GM12878 (cell line): ENCODE results near the gene LCN12. TPM values are rescaled to one million over a fixed set of nuclear protein-coding genes. Genes with fewer than 3 reads are reported as not detected.

Experiments used
- ATAC-seq: fragments of 200-7000 bp; cut with Tn5 transposase; 3 replicates; pipeline ENCODE4 v1.9.1; 2020; ENCODE audit warnings: mild to moderate bottlenecking, moderate library complexity
- Bru-seq: library from RNA; stranded (reverse); fragments of 400-500 nt; gene quantifications from one replicate; lab custom pipeline; 2021; lab: Mats Ljungman, UMichigan
- BruChase-seq, 2 experiments: library from RNA; stranded (reverse); fragments of 400-500 nt; gene quantifications; one replicate each; lab custom pipeline; 2021; lab: Mats Ljungman, UMichigan
- BruUV-seq: library from RNA; stranded (reverse); fragments of 400-500 nt; replicated peaks from 2 replicates; lab custom pipeline; 2021; lab: Mats Ljungman, UMichigan
- CTCF ChIA-PET: fragments of 300-600 bp; sonication (Branson Sonifier 250); formaldehyde crosslinking; extraction: SDS; loops from one replicate; lab custom pipeline; 2021; ENCODE audit warnings: inconsistent platforms; lab: Yijun Ruan, JAX
- POLR2A ChIA-PET: fragments of 350-600 bp; formaldehyde crosslinking; extraction: SDS; loops from one replicate; lab custom pipeline; 2021; ENCODE audit warnings: inconsistent platforms; lab: Charles Lee
- RAD21 ChIA-PET: fragments of 300-600 bp; sonication (Branson Sonifier 250); formaldehyde crosslinking; loops from one replicate; lab custom pipeline; 2023; ENCODE audit warnings: antibody characterized with exemption; ENCODE audit not compliant: unreplicated experiment; lab: Charles Lee
- SMC1A ChIA-PET: fragments of 300-600 bp; sonication (Branson Sonifier 250); formaldehyde crosslinking; loops from one replicate; lab custom pipeline; 2023; ENCODE audit not compliant: unreplicated experiment, uncharacterized antibody; lab: Charles Lee
- DNase-seq: peaks from one replicate; pipeline ENCODE4 v3.0.0-alpha.2; 2011; ENCODE audit warnings: low read depth, low spot score
- FAIRE-seq: peaks from 3 replicates; lab custom pipeline; 2011; peaks lifted over from hg19 to GRCh38; lab: Jason Lieb, UNC
- H2AFZ ChIP-seq: 2 replicates; pipeline ENCODE4 v1.6.0; 2011; ENCODE audit warnings: low read depth, low read length, control low read depth; ENCODE audit not compliant: control insufficient read depth
- H3K27ac ChIP-seq: 2 replicates; pipeline ENCODE4 v1.5.1; 2011; ENCODE audit warnings: control low read depth; ENCODE audit not compliant: control insufficient read depth, insufficient read depth
- H3K27me3 ChIP-seq, 2 experiments: replicated peaks in 1 of 2; 2 replicates each; pipeline versions ENCODE4 v1.6.0 to v1.6.1; 2011; ENCODE audit warnings: low read length in 1 of 2; ENCODE audit not compliant: control insufficient read depth in 2 of 2, insufficient read depth in 2 of 2
- H3K36me3 ChIP-seq, 2 experiments: 2 replicates each; pipeline ENCODE4 v1.5.1; 2011; ENCODE audit warnings: low read length in 1 of 2; ENCODE audit not compliant: control insufficient read depth in 2 of 2, insufficient read depth in 2 of 2
- H3K4me1 ChIP-seq: 2 replicates; pipeline ENCODE4 v1.6.1; 2011; ENCODE audit warnings: mild to moderate bottlenecking, low read length, moderate library complexity, mixed read lengths; ENCODE audit not compliant: control insufficient read depth, insufficient read depth
- H3K4me2 ChIP-seq: 2 replicates; pipeline ENCODE4 v1.6.0; 2011; ENCODE audit warnings: control low read depth; ENCODE audit not compliant: control insufficient read depth, insufficient read depth
- H3K4me3 ChIP-seq: fragments of 200-600 bp; sonication (generic); 2 replicates; pipeline ENCODE4 v1.5.1; 2016
- H3K79me2 ChIP-seq: 2 replicates; pipeline ENCODE4 v1.6.0; 2011; ENCODE audit warnings: low read length; ENCODE audit not compliant: control insufficient read depth, insufficient read depth
- H3K9ac ChIP-seq: 2 replicates; pipeline ENCODE4 v1.8.0; 2011; ENCODE audit warnings: low read length, control low read depth, mixed read lengths; ENCODE audit not compliant: control insufficient read depth, insufficient read depth
- H3K9me3 ChIP-seq: replicated peaks from 3 replicates; pipeline ENCODE4 v1.5.1; 2011; ENCODE audit warnings: mild to moderate bottlenecking, low read length; ENCODE audit not compliant: control insufficient read depth, insufficient read depth
- H4K20me1 ChIP-seq: 2 replicates; pipeline ENCODE4 v1.6.0; 2011; ENCODE audit not compliant: control insufficient read depth, insufficient read depth
- BRCA1 ChIP-seq: IDR thresholded peaks from 2 replicates; pipeline ENCODE4 v1.6.1; 2011; ENCODE audit warnings: low read depth, low read length, improper control_type of control experiment
- CEBPB ChIP-seq, 2 experiments: fragments of 150-350 bp in 1 of 2; IDR thresholded peaks; 2 replicates each; pipeline ENCODE4 v1.6.1; 2012 to 2014; ENCODE audit warnings: low read depth in 2 of 2, low read length in 2 of 2, borderline replicate concordance in 1 of 2, inconsistent platforms in 1 of 2
- CHD4 ChIP-seq: fragments of 200-600 bp; sonication (generic); IDR thresholded peaks from 2 replicates; pipeline ENCODE4 v1.6.1; 2016; ENCODE audit warnings: mild to moderate bottlenecking
- EGR1 ChIP-seq, 2 experiments: IDR thresholded peaks; 1 replicate in 1 of 2; 2 replicates in 1 of 2; pipeline ENCODE4 v1.6.1; 2011 to 2012; ENCODE audit warnings: low read depth in 2 of 2, low read length in 2 of 2, borderline replicate concordance in 1 of 2, mild to moderate bottlenecking in 1 of 2, moderate library complexity in 1 of 2
- NR2C1 ChIP-seq: fragments of 450-650 bp; IDR thresholded peaks from 2 replicates; pipeline ENCODE4 v1.6.1; 2017; ENCODE audit warnings: antibody characterized with exemption, mild to moderate bottlenecking, moderate library complexity
- PRDM15 ChIP-seq: fragments of 450-650 bp; formaldehyde crosslinking; IDR thresholded peaks from 2 replicates; pipeline ENCODE4 v1.4.0; 2020; ENCODE audit warnings: mild to moderate bottlenecking, moderate library complexity
- TAF1 ChIP-seq: IDR thresholded peaks from 2 replicates; pipeline ENCODE4 v1.6.1; 2011; ENCODE audit warnings: mild to moderate bottlenecking, low read depth, low read length, borderline replicate concordance
- WGBS: methylation state at CpG from one replicate; pipeline ENCODE4 v1.1.6; 2016; ENCODE audit warnings: low lambda C conversion rate; ENCODE audit not compliant: insufficient replicate concordance, insufficient coverage; ENCODE audit errors: missing lambda C conversion rate; 5-methylcytosine and 5-hydroxymethylcytosine counted together
- in situ Hi-C: fragments of 300-500 bp; cut with MboI; formaldehyde crosslinking; loops from 9 replicates; pipeline ENCODE4 v1.14.3; 2018; ENCODE audit warnings: mixed read lengths
- intact Hi-C: fragments of 100-400 bp; cut with micrococcal nuclease; formaldehyde crosslinking; loops from one replicate; pipeline ENCODE4 v1.14.2; 2022; ENCODE audit not compliant: unreplicated experiment
- long read RNA-seq, 2 experiments: library from polyadenylated mRNA; unstranded; transcript quantifications; one replicate each; pipeline ENCODE4 v2.0.0, GENCODE V29; 2019 to 2020
- polyA minus RNA-seq, 3 experiments: library from RNA; depleted of rRNA, polyadenylated mRNA; stranded (reverse); fragments of >200 nt; gene quantifications; 2 replicates each; pipeline ENCODE4 v1.2.3, GENCODE V29; 2011
- polyA plus RNA-seq, 11 experiments: library from polyadenylated mRNA; depleted of rRNA in 4 of 11; unstranded in 6 of 11; stranded (reverse) in 5 of 11; fragments of >200 nt; fragmentation: Nextera tagmentation in 4 of 11; fragmentation: Illumina TruSeq in 1 of 11; extraction: Ambion mirVana in 4 of 11; extraction: Trizol in 1 of 11; gene quantifications; 1 replicate in 1 of 11; 2 replicates in 10 of 11; pipeline versions ENCODE4 v1.2.1 to v1.2.3, GENCODE V29; 2011 to 2016; ENCODE audit warnings: inconsistent platforms in 2 of 11, missing spikeins in 2 of 11, low read depth in 1 of 11
- total RNA-seq, 4 experiments: library from RNA; depleted of rRNA in 3 of 4; stranded (reverse); fragments of >200 nt in 3 of 4; fragmentation: Illumina TruSeq in 1 of 4; extraction: Trizol in 1 of 4; gene quantifications; 2 replicates each; pipeline versions ENCODE4 v1.2.1 to v1.2.3, GENCODE V29; 2013 to 2021

The LCN12 gene
- total RNA-seq (2013; cell fraction: nucleolus; rRNA removed), result 1.1 and 2.4 TPM in 2 replicates
- total RNA-seq (2014; rRNA removed) (0.40 TPM in 1 of 2 replicates, not detected in the other), total RNA-seq (2014; rRNA removed; fragmentation: Illumina TruSeq; extraction: Trizol) (not detected in 2 replicates), total RNA-seq (2021) (0.64 TPM in 1 of 2 replicates, not detected in the other), polyA plus RNA-seq (2011; rRNA removed) (0.20 and 0.48 TPM in 2 replicates), polyA plus RNA-seq (2014; fragmentation: Illumina TruSeq; extraction: Trizol) (0.25 TPM in 1 of 2 replicates, not detected in the other), polyA plus RNA-seq (2014; fragmentation: Nextera tagmentation; extraction: Ambion mirVana) (not detected), polyA plus RNA-seq (2014; rRNA removed) (0.06 and 0.41 TPM in 2 replicates), polyA plus RNA-seq (2016; fragmentation: Nextera tagmentation; extraction: Ambion mirVana) (under 1 TPM; 0.33 to 0.44 TPM), polyA minus RNA-seq (2011; rRNA and poly(A)+ RNA removed) (0.22 and 0.26 TPM in 2 replicates), Bru-seq, nascent RNA (percentile 27 among the genes with signal in this experiment), BruChase-seq, experiment 1, labeled RNA remaining after a 6-hour chase (percentile 31 among the genes with signal in this experiment), BruChase-seq, experiment 2, labeled RNA remaining after a 2-hour chase (percentile 16 among the genes with signal in this experiment)
- not detected for polyA plus RNA-seq (2011; ENCODE audit: low read depth)
- 0.07 and 0.42 TPM in 2 replicates for polyA plus RNA-seq (2011; cell fraction: cytosol; rRNA removed)
- 11.8 and 13.0 TPM in 2 replicates for polyA plus RNA-seq (2011; cell fraction: nucleus; rRNA removed)
- polyA plus RNA-seq (2012), result 0.72 and 0.74 TPM in 2 replicates
- polyA minus RNA-seq (2011; cell fraction: cytosol; rRNA and poly(A)+ RNA removed), result not detected in 2 replicates
- 1.2 and 2.8 TPM in 2 replicates for polyA minus RNA-seq (2011; cell fraction: nucleus; rRNA and poly(A)+ RNA removed)
- long read RNA-seq, experiment 1, result 0 reads
- long read RNA-seq, experiment 2, result 0 reads

DNA sequence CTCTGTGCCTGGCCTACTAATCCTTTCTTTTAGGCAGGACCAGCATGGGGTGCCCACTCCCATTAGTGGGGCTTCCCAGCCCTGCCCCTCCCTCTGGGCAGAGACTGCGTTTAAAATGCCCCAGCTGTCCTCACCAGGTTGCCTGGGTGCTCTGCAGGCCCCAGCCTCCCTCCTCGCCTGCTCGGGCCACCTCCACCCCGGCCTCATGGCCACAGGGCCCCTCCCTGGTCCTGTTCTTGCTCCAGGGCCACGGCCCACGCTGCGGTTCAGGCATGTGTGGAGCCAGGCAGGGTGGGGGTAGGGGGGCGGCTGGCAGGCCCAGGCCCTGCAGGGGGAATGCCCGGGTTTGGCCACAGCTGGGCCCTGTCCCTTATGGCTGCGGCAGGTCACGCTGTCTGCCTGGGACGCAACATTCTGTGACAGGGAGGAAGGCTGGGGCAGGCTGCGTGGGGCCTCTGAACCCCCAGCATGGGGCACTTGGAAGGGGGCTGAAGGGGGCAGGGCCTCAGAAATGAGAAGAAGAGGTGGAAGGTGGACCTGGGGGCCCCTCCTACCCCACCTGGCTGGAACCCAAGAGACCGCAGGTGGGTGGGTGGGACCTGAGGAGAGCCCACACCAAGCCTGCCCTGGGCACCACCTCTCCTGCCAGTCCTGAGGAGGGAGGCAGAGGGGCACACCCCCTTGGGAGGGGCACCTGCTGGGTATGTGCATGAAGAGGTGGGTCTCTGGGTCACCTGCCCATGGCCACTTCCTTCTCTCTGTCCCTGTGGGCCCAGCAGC is at the start of gene LCN12:
Gene LCN12 (plus strand): TSS at position 733 of the 780 bp plus-strand sequence. CDS start 55 bp downstream, outside the sequence.
- Histone ChIP-seq H3K27me3 (no peaks in the 10 kb centered on the region), H3K79me2 (no peaks in the 10 kb centered on the region), H3K9me3 (no peaks in the 10 kb centered on the region), H3K27ac (no peak within 1 kb of the TSS), H3K4me2 (no peak within 1 kb of the TSS), H3K4me3 (no peak within 1 kb of the TSS), H3K9ac (no peak within 1 kb of the TSS), H3K4me1 (peaks cover 6% of the 10 kb centered on the region; the same call in 1 of the 2 replicates), H4K20me1 (no peaks in the 10 kb centered on the region), H3K36me3 (no peaks in the 10 kb centered on the region), H2AFZ (no peak within 1 kb of the TSS)
- in situ Hi-C loops, result no loop called here
- FAIRE-seq (no peak), DNase-seq (no peak), ATAC-seq (no peak)
- ChIA-PET POLR2A (interaction anchor here (0.6 kb wide), 1 partner anchor 271 kb away, joined by 3 read pairs; no protein-coding TSS in a partner anchor), RAD21 (no interaction called here), SMC1A (interaction anchor here (1.1 to 1.5 kb wide), 3 partner anchors 48 to 83 kb away, joined by 3 to 8 read pairs (median 4); no protein-coding TSS in a partner anchor), CTCF (interaction anchor here (0.7 to 1.3 kb wide), 4 partner anchors 15 to 276 kb away, joined by 3 to 10 read pairs (median 4); partner anchors contain the start of gene RNF224)
- BruUV-seq, result no TSS peak
- WGBS, result 44% methylated on average over 13 of the region's 14 CpGs
- no peak for TF ChIP-seq NR2C1
- TF ChIP-seq EGR1 (IDR thresholded peaks at IDR 0.05; ENCODE audit: borderline replicate concordance in 1 of 2, low read depth in 2 of 2, low read length in 2 of 2), result no peak
- no peak for TF ChIP-seq CHD4
- TF ChIP-seq BRCA1, result no peak
- TF ChIP-seq PRDM15 (CRISPR knock-in tag), result no peak
- no peak for TF ChIP-seq CEBPB (IDR thresholded peaks at IDR 0.05; ENCODE audit: borderline replicate concordance in 1 of 2, low read depth in 2 of 2, low read length in 2 of 2)
- TF ChIP-seq TAF1, result no peak
- intact Hi-C loops, result no loop called here
